Measurements from ENCODE around the gene ZNF319. TPM values are rescaled to one million over a fixed set of nuclear protein-coding genes. Genes with fewer than 3 reads are reported as not detected.

The ZNF319 gene
- polyA plus RNA-seq, 1 donor from 2014 or later, result 7.0 TPM

- Histone ChIP-seq H3K27me3 (ENCODE audit: insufficient read depth, low read depth, low read length) (no peaks in the 10 kb centered on the region), H3K4me2 (ENCODE audit: low read length) (no peak overlapping the region), H3K4me3 (ENCODE audit: low read length) (no peak overlapping the region), H2AFZ (ENCODE audit: low read depth, low read length) (no peak overlapping the region), H3K9me2 (ENCODE audit: insufficient read depth, low read length) (no peaks in the 10 kb centered on the region), H3K27ac (ENCODE audit: low read length) (no peak overlapping the region), H3F3A (ENCODE audit: insufficient read depth, low read length, poor library complexity, severe bottlenecking) (no peaks in the 10 kb centered on the region), H3K9me3 (ENCODE audit: low read length) (no peaks in the 10 kb centered on the region), H3K36me3 (ENCODE audit: insufficient read depth, low read length) (no peaks in the 10 kb centered on the region), H3K9ac (ENCODE audit: low read length) (no peak overlapping the region), H4K20me1 (ENCODE audit: insufficient read depth) (no peaks in the 10 kb centered on the region), H3K79me2 (replicated peaks; ENCODE audit: insufficient read depth, low read length) (no peaks in the 10 kb centered on the region)
- no peak for TF ChIP-seq MXI1 (conservative IDR thresholded peaks at IDR 0.05; ENCODE audit: poor library complexity, severe bottlenecking)
- no peak for TF ChIP-seq REST (IDR thresholded peaks at IDR 0.05; ENCODE audit: borderline replicate concordance)
- TF ChIP-seq TAF1 (IDR thresholded peaks at IDR 0.05; ENCODE audit: low read depth), result no peak
- TF ChIP-seq CTCF (IDR thresholded peaks at IDR 0.05; ENCODE audit: poor library complexity, severe bottlenecking), result no peak
- no peak for TF ChIP-seq RAD21 (conservative IDR thresholded peaks at IDR 0.05)
These were observed 30.9 kb downstream of the ZNF319 start for GRCh38 chr16:57969451-57970123.

GRCh38 chr16:57967916-57968315, 32.6 kb downstream of the ZNF319 start:
- Histone ChIP-seq H3K79me2 (replicated peaks; ENCODE audit: insufficient read depth, low read length) (no peaks in the 10 kb centered on the region), H3K27ac (ENCODE audit: low read length) (no peak overlapping the region), H2AFZ (ENCODE audit: low read depth, low read length) (no peak overlapping the region), H3K4me3 (ENCODE audit: low read length) (no peak overlapping the region), H3K27me3 (ENCODE audit: insufficient read depth, low read depth, low read length) (no peaks in the 10 kb centered on the region), H4K20me1 (ENCODE audit: insufficient read depth) (no peaks in the 10 kb centered on the region), H3F3A (ENCODE audit: insufficient read depth, low read length, poor library complexity, severe bottlenecking) (no peaks in the 10 kb centered on the region), H3K36me3 (ENCODE audit: insufficient read depth, low read length) (no peaks in the 10 kb centered on the region), H3K9ac (ENCODE audit: low read length) (no peak overlapping the region), H3K4me2 (ENCODE audit: low read length) (no peak overlapping the region), H3K9me2 (ENCODE audit: insufficient read depth, low read length) (no peaks in the 10 kb centered on the region), H3K9me3 (ENCODE audit: low read length) (no peaks in the 10 kb centered on the region)
- TF ChIP-seq CTCF (IDR thresholded peaks at IDR 0.05; ENCODE audit: poor library complexity, severe bottlenecking) (no peak), SMC3 (conservative IDR thresholded peaks at IDR 0.05; ENCODE audit: poor library complexity) (no peak), EZH2 (IDR thresholded peaks at IDR 0.05; ENCODE audit: borderline replicate concordance, insufficient read depth, low read length, poor library complexity, severe bottlenecking) (no peak), RAD21 (conservative IDR thresholded peaks at IDR 0.05) (no peak), TAF1 (IDR thresholded peaks at IDR 0.05; ENCODE audit: low read depth) (no peak), MXI1 (conservative IDR thresholded peaks at IDR 0.05; ENCODE audit: poor library complexity, severe bottlenecking) (no peak), POLR2AphosphoS5 (IDR thresholded peaks at IDR 0.05) (no peak), EP300 (conservative IDR thresholded peaks at IDR 0.05; ENCODE audit: poor library complexity, severe bottlenecking) (no peak), REST (IDR thresholded peaks at IDR 0.05; ENCODE audit: borderline replicate concordance) (no peak)

All from neural cell (in vitro differentiated cells).